Activated CD4-positive, alpha-beta memory T cell treated with anti-CD3 and anti-CD28 coated beads for 36 hours (primary cell): ENCODE results near the gene CARNS1. TPM values are rescaled to one million over a fixed set of nuclear protein-coding genes. Genes with fewer than 3 reads are reported as not detected.

Experiments
- CTCF ChIA-PET: fragments of 350-600 bp; sonication (Branson Sonifier 250); formaldehyde crosslinking; loops from one replicate; lab custom pipeline; 2021; ENCODE audit warnings: antibody characterized with exemption, inconsistent platforms; lab: Charles Lee
- POLR2A ChIA-PET: fragments of 350-600 bp; sonication (Branson Sonifier 250); formaldehyde crosslinking; loops from one replicate; lab custom pipeline; 2021; ENCODE audit warnings: antibody characterized with exemption; lab: Charles Lee
- DNase-seq: peaks from one replicate; pipeline ENCODE4 v3.0.0-alpha.2; 2020
- H3K27ac Mint-ChIP-seq: one replicate; pipeline ENCODE4 v1.8.0; 2021; ENCODE audit warnings: mixed read lengths
- H3K27me3 Mint-ChIP-seq: one replicate; pipeline ENCODE4 v1.8.0; 2021; ENCODE audit warnings: mixed read lengths
- H3K36me3 Mint-ChIP-seq: one replicate; pipeline ENCODE4 v1.8.0; 2021; ENCODE audit warnings: mixed read lengths
- H3K4me1 Mint-ChIP-seq: one replicate; pipeline ENCODE4 v1.8.0; 2021; ENCODE audit warnings: low read depth, mixed read lengths
- H3K4me3 Mint-ChIP-seq: one replicate; pipeline ENCODE4 v1.8.0; 2021; ENCODE audit warnings: mild to moderate bottlenecking, mixed read lengths
- H3K9me3 Mint-ChIP-seq: one replicate; pipeline ENCODE4 v1.8.0; 2021; ENCODE audit warnings: mixed read lengths
- intact Hi-C: fragments of 100-400 bp; cut with micrococcal nuclease; formaldehyde crosslinking; loops from one replicate; pipeline ENCODE4 v1.15.1; 2023
- total RNA-seq, 2 experiments: library from RNA; stranded (reverse); gene quantifications; one replicate each; pipeline ENCODE4 v1.2.3, GENCODE V29; 2021

Gene CARNS1
- total RNA-seq, 2 experiments from 2014 or later, result 2.3 to 3.3 TPM

DNA sequence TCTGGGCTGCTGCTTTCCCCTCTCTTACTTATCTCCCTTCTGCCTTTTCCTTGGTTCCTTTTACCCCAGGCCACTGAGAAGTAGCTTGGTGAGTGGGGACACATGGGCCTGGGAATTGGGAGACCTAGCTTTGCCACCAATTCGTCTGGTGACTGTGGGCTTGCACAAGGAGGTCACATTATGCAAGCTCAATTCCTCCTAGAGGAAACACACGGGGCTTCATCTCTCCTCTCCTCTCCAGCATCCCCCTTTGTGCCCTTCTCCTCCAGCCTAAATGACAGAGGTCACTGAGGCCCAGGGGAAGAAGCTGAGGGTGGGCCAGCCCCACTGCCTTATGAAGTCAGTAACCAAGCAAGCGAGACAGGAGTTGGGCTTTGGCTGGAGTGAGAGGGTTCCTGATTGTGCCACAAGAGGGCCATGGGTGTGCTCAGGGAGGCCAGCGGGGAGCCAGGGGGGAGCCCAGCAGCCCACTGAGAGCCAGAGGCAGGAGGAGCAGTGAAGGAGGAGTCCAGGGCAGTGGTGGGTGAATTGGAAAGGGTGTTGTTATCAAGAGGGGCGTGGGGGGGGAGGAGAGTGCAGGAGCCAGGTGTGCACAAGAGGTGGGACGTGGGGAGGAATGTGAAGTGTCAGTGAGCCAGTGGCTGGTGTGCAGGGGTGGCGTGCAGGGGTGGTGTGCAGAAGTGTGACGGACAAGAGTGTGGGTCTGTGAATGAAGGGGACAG, 44.1 kb upstream of the CARNS1 start:
- Mint-ChIP-seq H3K36me3 (no peaks in the 10 kb centered on the region), H3K27ac (peak overlapping the region; percentile 38), H3K27me3 (peaks cover 10% of the 10 kb centered on the region), H3K4me1 (peaks cover 52% of the 10 kb centered on the region), H3K4me3 (peak overlapping the region; percentile 64), H3K9me3 (no peaks in the 10 kb centered on the region)
- intact Hi-C loops, result no loop called here
- ChIA-PET POLR2A (interaction anchor here (0.7 to 1.4 kb wide), 3 partner anchors 11 to 21 kb away, joined by 3 to 4 read pairs (median 3); partner anchors contain the start of genes POLD4 and RAD9A), CTCF (interaction anchor here (1.0 to 21.4 kb wide), 7 partner anchors 13 to 108 kb away, joined by 3 to 995 read pairs (median 16); partner anchors contain the start of genes POLD4 and RAD9A)
- DNase-seq, result peak; percentile 43

DNA sequence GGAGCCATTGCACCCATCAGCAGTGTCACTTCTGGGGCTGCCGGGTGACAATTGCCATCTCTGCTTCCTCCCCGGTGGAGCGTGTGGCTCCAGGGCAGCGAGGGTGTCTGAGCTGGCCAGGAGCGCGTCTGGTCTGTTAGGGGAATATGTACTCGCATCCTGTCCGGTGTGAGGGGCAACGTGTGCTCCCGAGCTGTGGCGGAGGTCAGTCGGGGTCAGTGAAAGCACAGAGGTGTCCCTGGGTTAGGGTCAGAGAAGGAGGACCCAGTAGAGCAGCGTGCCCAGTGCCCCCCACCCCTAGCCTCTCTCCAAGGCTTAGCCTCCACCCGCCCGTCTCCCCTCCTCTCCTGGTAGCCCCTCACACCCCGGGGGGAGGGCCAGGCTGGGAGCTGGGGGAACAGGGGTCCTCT, 43.6 kb upstream of the CARNS1 start:
- peak; percentile 26 for DNase-seq
- no peaks in the 10 kb centered on the region for H3K9me3 Mint-ChIP-seq
- H3K4me1 Mint-ChIP-seq, result peaks cover 52% of the 10 kb centered on the region
- ChIA-PET CTCF (interaction anchor here (1.0 to 21.4 kb wide), 4 partner anchors 12 to 67 kb away, joined by 3 to 995 read pairs (median 54); partner anchors contain the start of genes POLD4 and RAD9A), POLR2A (interaction anchor here (1.4 to 1.5 kb wide), 2 partner anchors 19 to 27 kb away, joined by 3 to 4 read pairs; no protein-coding TSS in a partner anchor)
- H3K27me3 Mint-ChIP-seq, result peaks cover 10% of the 10 kb centered on the region
- intact Hi-C loops, result loop anchor here (2.0 kb wide), 1 partner anchor 15 kb away; no protein-coding TSS in a partner anchor
- H3K27ac Mint-ChIP-seq, result peak overlapping the region; percentile 38
- H3K4me3 Mint-ChIP-seq, result peak overlapping the region; percentile 64
- no peaks in the 10 kb centered on the region for H3K36me3 Mint-ChIP-seq

DNA sequence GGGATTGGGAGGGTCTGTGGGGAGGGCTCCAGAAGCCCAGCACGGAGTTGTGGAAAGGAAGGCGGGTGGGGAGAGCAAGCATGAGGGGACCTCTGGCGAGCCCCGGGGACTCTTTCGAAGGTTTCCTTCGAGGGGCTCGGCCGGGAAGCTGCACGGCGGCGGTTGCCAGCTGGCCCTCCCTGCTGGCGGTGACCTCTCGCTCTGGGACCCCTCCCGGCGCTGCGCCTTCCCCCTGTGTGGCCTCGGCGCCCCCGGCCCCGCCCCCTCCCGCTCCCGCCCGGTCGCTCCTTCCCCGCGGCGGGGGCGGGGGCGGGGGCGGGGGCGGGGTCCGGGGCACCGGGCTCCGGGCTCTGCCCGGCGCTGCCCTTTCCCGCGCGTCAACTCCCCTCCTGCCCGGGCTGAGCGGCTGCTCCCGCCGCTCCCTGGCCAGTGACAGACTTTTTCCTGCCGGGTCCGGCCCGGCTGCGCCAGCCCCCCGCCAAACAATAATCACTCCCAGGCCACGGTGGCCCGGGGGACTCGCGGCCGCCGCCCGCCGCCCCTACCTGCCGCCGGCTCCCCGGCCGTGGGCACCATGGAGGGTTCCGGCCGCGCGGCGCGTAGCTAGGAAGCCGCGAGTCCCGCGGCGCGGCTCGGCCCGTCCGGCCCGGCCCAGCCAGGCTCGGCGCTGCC, 43.0 kb upstream of the CARNS1 start:
- H3K4me1 Mint-ChIP-seq, result peaks cover 52% of the 10 kb centered on the region
- H3K9me3 Mint-ChIP-seq, result no peaks in the 10 kb centered on the region
- intact Hi-C loops, result loop anchor here (2.0 kb wide), 1 partner anchor 16 kb away; no protein-coding TSS in a partner anchor
- H3K27ac Mint-ChIP-seq, result no peak overlapping the region
- no peak overlapping the region for H3K4me3 Mint-ChIP-seq
- CTCF ChIA-PET, result interaction anchor here (1.0 to 21.4 kb wide), 6 partner anchors 11 to 66 kb away, joined by 3 to 995 read pairs (median 4); partner anchors contain the start of genes POLD4, PTPRCAP and RAD9A
- H3K36me3 Mint-ChIP-seq, result no peaks in the 10 kb centered on the region
- no peak for DNase-seq
- POLR2A ChIA-PET, result interaction anchor here (1.4 to 1.5 kb wide), 2 partner anchors 20 to 27 kb away, joined by 3 to 4 read pairs; no protein-coding TSS in a partner anchor
- peaks cover 10% of the 10 kb centered on the region for H3K27me3 Mint-ChIP-seq

DNA sequence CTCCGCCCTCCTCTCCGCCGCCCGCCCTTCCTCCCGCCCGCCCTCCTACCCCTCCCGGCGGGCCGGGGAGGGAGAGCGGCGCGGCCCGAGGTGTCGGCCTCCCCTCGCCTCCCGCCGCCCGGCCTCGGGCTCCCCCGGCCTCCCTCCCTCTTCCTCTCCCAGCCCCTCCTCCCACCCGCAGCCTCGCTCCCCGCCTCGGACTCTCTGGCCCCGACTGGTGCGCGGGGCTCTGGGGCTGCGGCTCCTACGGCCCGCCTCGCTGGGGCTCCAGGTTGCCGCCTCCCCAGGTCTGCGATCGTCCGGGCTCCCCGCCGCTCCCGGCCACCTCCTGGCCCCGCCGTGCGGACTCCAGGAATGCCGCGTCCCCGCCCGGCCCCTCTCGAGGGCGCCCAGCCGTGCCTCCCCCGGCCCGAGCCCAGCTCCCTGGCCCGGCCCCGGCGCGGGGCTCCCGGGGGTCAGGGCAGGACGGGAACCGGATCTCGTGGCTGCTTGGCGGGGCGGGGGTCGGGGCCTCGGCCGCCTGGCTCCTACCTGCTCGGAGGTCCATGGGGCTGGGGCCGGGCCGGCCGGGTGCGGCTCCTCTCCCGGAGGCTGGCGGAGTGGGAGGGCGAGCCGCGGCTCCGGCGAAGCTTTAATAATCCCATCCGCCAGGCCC, 42.4 kb upstream of the CARNS1 start, which contains the start of gene CLCF1:
Gene CLCF1 (minus strand): TSS at position 606 of the 655 bp plus-strand sequence. CDS start 59 bp downstream, at position 547.
- peak; percentile 52 for DNase-seq
- POLR2A ChIA-PET, result interaction anchor here (0.7 to 1.5 kb wide), 5 partner anchors 20 to 101 kb away, joined by 3 to 4 read pairs (median 4); no protein-coding TSS in a partner anchor

DNA sequence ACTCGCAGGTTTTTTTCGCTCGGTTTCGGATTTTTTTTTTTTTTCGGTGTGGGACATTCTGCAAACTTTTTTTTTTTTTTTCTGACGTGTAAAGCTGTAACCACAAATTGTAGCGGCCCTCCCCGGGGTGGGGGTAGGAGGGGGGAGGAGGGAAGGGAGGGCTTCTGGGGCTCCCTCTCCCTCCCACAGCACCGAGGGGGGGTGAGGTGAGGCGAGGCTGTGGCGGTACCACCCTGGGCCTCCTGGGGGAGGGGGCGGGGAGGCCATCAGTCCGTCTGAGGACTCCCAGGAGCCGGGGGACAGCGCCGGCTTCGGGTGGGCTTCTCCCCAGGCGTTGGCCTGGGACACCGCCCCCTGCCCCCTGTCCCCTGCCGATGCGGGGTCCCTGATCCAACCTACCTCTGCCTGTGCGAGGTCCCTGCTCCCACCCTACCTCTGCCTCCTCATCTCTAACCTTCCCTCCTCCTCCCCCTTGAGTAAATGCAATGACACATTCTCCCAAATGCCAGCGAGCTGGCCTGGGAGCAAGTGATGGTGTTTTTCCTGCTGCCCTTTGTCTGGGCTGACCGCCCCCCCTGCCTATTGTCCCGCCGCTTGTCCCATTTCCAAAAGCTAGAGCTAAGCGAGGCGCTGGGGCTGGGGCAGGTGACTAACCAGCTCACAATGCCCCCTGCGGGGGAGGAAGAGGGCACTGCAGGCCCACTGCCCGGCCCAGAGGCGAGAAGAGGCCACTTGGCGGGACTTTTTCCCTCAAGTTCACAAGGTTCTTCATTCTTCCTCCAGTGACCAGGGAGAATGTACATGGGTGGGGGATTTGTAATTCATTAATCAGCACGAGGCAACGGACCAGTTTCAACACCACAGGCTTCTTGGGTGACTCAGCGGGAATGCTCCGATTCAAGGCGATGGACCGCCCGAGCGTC, 41.6 kb upstream of the CARNS1 start:
- peak; percentile 76 for DNase-seq
- peaks cover 40% of the 10 kb centered on the region for H3K4me1 Mint-ChIP-seq
- ChIA-PET POLR2A (interaction anchor here (0.7 to 1.0 kb wide), 3 partner anchors 57 to 102 kb away, joined by 3 to 4 read pairs (median 4); no protein-coding TSS in a partner anchor), CTCF (interaction anchor here (1.0 to 21.4 kb wide), 6 partner anchors 10 to 292 kb away, joined by 3 to 995 read pairs (median 12); partner anchors contain the start of genes POLD4 and PPP1CA)
- peak overlapping the region; percentile 72 for H3K27ac Mint-ChIP-seq
- intact Hi-C loops, result loop anchor here (2.0 kb wide), 1 partner anchor 17 kb away; no protein-coding TSS in a partner anchor
- peaks cover 10% of the 10 kb centered on the region for H3K27me3 Mint-ChIP-seq
- no peaks in the 10 kb centered on the region for H3K36me3 Mint-ChIP-seq
- H3K9me3 Mint-ChIP-seq, result no peaks in the 10 kb centered on the region
- peak overlapping the region; percentile 79 for H3K4me3 Mint-ChIP-seq

More for the DNA sequence above, 42.4 kb upstream of the CARNS1 start, which contains the start of gene CLCF1:
- Mint-ChIP-seq H3K4me3 (peak within 1 kb of the TSS; percentile 79), H3K4me1 (peaks cover 46% of the 10 kb centered on the region), H3K9me3 (no peaks in the 10 kb centered on the region), H3K27ac (peak within 1 kb of the TSS; percentile 72), H3K36me3 (no peaks in the 10 kb centered on the region), H3K27me3 (peaks cover 10% of the 10 kb centered on the region)
- CTCF ChIA-PET, result interaction anchor here (1.0 to 21.4 kb wide), 7 partner anchors 11 to 291 kb away, joined by 3 to 995 read pairs (median 4); partner anchors contain the start of genes POLD4 and PTPRCAP
- intact Hi-C loops, result loop anchor here (2.0 kb wide), 1 partner anchor 16 kb away; no protein-coding TSS in a partner anchor

DNA sequence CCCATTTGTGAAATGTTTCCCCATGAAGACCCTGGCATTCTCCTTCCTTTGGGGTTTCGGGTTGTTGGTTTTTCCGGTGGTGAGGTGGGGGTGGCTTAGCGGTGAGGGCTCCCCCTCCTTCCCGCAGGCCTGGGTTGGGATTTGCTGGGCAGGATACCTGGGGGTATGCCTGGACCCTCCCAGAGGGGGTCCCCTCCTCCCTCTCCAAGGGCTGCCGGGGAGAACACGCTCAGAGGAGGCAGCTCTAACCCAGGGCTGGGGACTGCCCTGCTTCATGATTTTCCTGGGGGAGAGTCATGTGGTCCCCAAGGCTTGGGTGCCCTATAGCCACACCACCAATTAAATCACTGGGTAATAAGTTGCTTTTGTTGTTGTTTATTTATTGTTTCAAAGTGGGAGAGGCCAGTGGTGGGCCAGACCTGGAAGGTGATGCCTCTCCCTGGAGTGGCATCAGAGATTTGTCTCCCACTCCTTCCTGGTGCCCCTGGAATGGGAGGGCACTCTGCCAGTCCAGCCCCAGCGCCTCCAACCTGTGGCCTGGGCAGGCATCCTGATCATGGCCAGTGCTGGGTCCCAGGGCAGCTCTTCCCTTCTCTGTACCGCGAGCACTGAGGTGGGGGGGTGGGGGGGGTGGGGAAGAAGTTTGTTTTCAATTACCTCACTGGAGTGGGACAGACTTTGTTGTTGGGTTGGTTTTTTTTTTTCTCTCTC, 40.8 kb upstream of the CARNS1 start:
- Mint-ChIP-seq H3K9me3 (no peaks in the 10 kb centered on the region), H3K4me3 (peak overlapping the region; percentile 79), H3K27ac (no peak overlapping the region), H3K4me1 (peaks cover 32% of the 10 kb centered on the region), H3K27me3 (peaks cover 10% of the 10 kb centered on the region), H3K36me3 (no peaks in the 10 kb centered on the region)
- DNase-seq, result no peak
- CTCF ChIA-PET, result interaction anchor here (1.0 to 21.4 kb wide), 6 partner anchors 9 to 293 kb away, joined by 3 to 995 read pairs (median 12); partner anchors contain the start of genes POLD4 and PPP1CA
- intact Hi-C loops, result no loop called here
- POLR2A ChIA-PET, result interaction anchor here (0.6 kb wide), 1 partner anchor 54 kb away, joined by 3 read pairs; no protein-coding TSS in a partner anchor

DNA sequence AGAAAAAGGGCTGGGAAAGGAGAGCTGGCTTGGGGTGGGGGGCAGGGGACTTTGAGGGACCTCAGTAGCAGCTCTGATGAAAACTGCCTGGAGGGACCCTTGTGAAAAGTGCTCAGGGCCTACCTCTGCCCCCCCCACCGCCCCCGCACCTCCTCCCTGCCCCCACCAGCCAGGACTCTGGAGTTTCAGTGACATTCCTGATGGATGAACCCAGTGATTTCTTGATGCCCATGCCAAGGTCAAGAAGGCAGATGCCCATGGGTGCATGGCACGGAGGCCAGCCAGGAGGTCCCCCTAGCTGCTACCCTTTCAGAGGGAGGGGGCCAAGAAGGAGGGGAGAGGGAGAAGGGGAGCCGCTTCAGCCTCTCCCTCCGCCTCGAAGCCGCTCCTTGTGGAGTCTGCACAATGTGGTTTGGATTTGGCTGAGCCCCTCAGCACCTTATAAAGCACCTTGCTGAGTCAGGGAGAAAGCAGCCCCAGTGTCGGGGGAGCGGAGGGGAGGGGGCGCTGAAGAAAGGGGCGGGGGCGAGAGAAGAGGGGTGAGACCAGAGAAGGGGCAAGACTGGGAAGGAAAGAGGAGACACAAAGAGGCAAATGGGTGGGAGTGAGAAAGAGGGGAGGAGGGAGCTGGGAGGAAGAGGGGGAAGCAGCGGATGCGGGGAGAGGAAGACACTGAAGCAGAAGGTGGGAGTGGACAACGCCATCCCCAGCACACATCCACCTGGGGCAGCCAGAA, 40.0 kb upstream of the CARNS1 start:
- DNase-seq, result no peak
- Mint-ChIP-seq H3K27ac (no peak overlapping the region), H3K4me1 (peaks cover 27% of the 10 kb centered on the region), H3K9me3 (no peaks in the 10 kb centered on the region), H3K27me3 (peaks cover 10% of the 10 kb centered on the region), H3K4me3 (no peak overlapping the region), H3K36me3 (no peaks in the 10 kb centered on the region)
- CTCF ChIA-PET, result interaction anchor here (0.7 to 21.4 kb wide), 4 partner anchors 8 to 31 kb away, joined by 5 to 995 read pairs (median 64); partner anchors contain the start of gene POLD4
- POLR2A ChIA-PET, result interaction anchor here (0.6 kb wide), 1 partner anchor 55 kb away, joined by 3 read pairs; no protein-coding TSS in a partner anchor
- intact Hi-C loops, result no loop called here

DNA sequence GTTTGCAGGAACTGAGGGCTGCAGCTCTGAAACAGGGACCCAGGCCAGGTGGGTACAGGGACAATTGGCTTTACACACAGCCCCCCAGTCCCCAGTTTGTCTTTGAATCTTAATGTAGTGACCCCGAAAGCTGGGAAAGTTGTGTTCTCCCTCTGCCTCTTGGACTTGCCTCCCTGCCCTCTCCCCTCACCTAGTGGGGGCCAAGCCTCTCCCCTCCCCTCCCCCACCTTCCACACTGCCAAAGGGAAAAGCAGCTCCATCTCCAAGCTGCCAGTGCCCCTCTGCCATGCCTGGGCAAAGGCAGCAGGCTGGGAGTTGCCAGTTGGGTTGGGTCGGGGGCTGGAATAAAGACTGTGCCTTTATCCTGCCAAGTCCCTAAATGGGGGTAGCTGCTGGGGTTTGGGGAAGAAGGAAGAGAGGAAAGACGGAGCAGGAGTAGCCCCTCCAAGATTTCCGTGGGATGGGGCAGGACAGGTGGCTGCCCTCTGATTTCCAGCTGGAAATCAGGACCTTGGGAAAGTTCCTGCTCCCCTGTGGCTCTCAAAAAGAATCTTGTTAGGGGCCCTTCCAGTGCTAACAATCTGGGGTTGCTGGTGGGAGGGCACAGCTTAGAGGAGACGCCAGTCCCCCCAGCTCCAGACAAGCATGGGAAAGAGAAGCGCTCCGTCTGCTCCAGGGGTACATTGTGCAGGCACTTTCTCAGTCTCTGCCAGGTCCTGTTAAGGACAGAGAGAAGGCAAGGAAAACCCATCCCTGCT, 39.2 kb upstream of the CARNS1 start:
- no peak overlapping the region for H3K4me3 Mint-ChIP-seq
- intact Hi-C loops, result no loop called here
- no peaks in the 10 kb centered on the region for H3K9me3 Mint-ChIP-seq
- ChIA-PET POLR2A (no interaction called here), CTCF (interaction anchor here (0.7 to 21.4 kb wide), 3 partner anchors 20 to 32 kb away, joined by 5 to 995 read pairs (median 21); partner anchors contain the start of gene POLD4)
- DNase-seq, result no peak
- H3K36me3 Mint-ChIP-seq, result no peaks in the 10 kb centered on the region
- H3K4me1 Mint-ChIP-seq, result peaks cover 22% of the 10 kb centered on the region
- H3K27me3 Mint-ChIP-seq, result peaks cover 10% of the 10 kb centered on the region
- H3K27ac Mint-ChIP-seq, result no peak overlapping the region
